IMR-90 (cell line): ENCODE results near the gene FAM89B. TPM values are rescaled to one million over a fixed set of nuclear protein-coding genes. Genes with fewer than 3 reads are reported as not detected.

Experiments
- ATAC-seq: fragments of 200-7000 bp; cut with Tn5 transposase; 2 replicates; pipeline ENCODE4 v1.9.1; 2020; ENCODE audit warnings: low read depth, mild to moderate bottlenecking, moderate library complexity
- BruUV-seq: library from RNA; stranded (reverse); fragments of 400-500 nt; replicated peaks from 2 replicates; lab custom pipeline; 2021; lab: Mats Ljungman, UMichigan
- CTCF ChIA-PET: fragments of 300-600 bp; formaldehyde crosslinking; extraction: SDS; loops from one replicate; lab custom pipeline; 2021; ENCODE audit warnings: antibody characterized with exemption; lab: Yijun Ruan, JAX
- POLR2A ChIA-PET: fragments of 300-600 bp; sonication (Branson Sonifier 250); formaldehyde crosslinking; loops from one replicate; lab custom pipeline; 2022; ENCODE audit warnings: antibody characterized with exemption; ENCODE audit not compliant: unreplicated experiment; lab: Charles Lee
- DNase-seq: peaks from one replicate; pipeline ENCODE4 v3.0.0; 2013
- H2AFZ ChIP-seq: replicated peaks from 2 replicates; pipeline ENCODE3; 2013; ENCODE audit warnings: low read length, mild to moderate bottlenecking; ENCODE audit not compliant: poor library complexity
- H2AK5ac ChIP-seq: 2 replicates; pipeline ENCODE4 v1.6.1; 2013; ENCODE audit warnings: low read depth, low read length, inconsistent platforms
- H2AK9ac ChIP-seq: replicated peaks from 2 replicates; pipeline ENCODE3; 2013; ENCODE audit warnings: mild to moderate bottlenecking, low read depth, low read length, moderate library complexity; ENCODE audit not compliant: poor library complexity
- H2BK120ac ChIP-seq: 2 replicates; pipeline ENCODE4 v1.6.1; 2013; ENCODE audit warnings: low read depth, low read length, inconsistent platforms
- H2BK15ac ChIP-seq: 3 replicates; pipeline ENCODE4 v1.6.1; 2013; ENCODE audit warnings: low read depth, low read length, inconsistent platforms
- H2BK20ac ChIP-seq: 2 replicates; pipeline ENCODE4 v1.6.1; 2013; ENCODE audit warnings: low read depth, mild to moderate bottlenecking, inconsistent platforms, low read length, moderate library complexity
- H2BK5ac ChIP-seq: 2 replicates; pipeline ENCODE4 v1.6.1; 2013; ENCODE audit warnings: mild to moderate bottlenecking, low read depth, low read length, inconsistent platforms; ENCODE audit not compliant: poor library complexity, severe bottlenecking
- H3K14ac ChIP-seq: replicated peaks from 2 replicates; pipeline ENCODE4 v1.6.1; 2013; ENCODE audit warnings: low read depth, low read length, inconsistent platforms
- H3K18ac ChIP-seq: 2 replicates; pipeline ENCODE4 v1.6.1; 2013; ENCODE audit warnings: low read depth, low read length, control low read depth
- H3K23ac ChIP-seq: 2 replicates; pipeline ENCODE4 v1.6.1; 2013; ENCODE audit warnings: low read depth, low read length, inconsistent platforms
- H3K27ac ChIP-seq: 2 replicates; pipeline ENCODE4 v1.5.1; 2013; ENCODE audit warnings: mild to moderate bottlenecking, control low read depth, low read length; ENCODE audit not compliant: insufficient read depth
- H3K27me3 ChIP-seq: 2 replicates; pipeline ENCODE4 v1.6.1; 2013; ENCODE audit warnings: low read length; ENCODE audit not compliant: control insufficient read depth, insufficient read depth
- H3K36me3 ChIP-seq: 2 replicates; pipeline ENCODE4 v1.6.1; 2013; ENCODE audit warnings: low read length, mixed read lengths; ENCODE audit not compliant: control insufficient read depth, insufficient read depth
- H3K4ac ChIP-seq: 2 replicates; pipeline ENCODE4 v1.6.1; 2013; ENCODE audit warnings: low read depth, low read length, inconsistent platforms
- H3K4me1 ChIP-seq: 2 replicates; pipeline ENCODE4 v1.6.1; 2013; ENCODE audit warnings: low read length, mixed read lengths; ENCODE audit not compliant: control insufficient read depth, insufficient read depth
- H3K4me2 ChIP-seq: 2 replicates; pipeline ENCODE4 v1.6.1; 2013; ENCODE audit warnings: low read depth, mild to moderate bottlenecking, control low read depth, low read length, moderate library complexity
- H3K4me3 ChIP-seq: 2 replicates; pipeline ENCODE4 v1.5.1; 2013; ENCODE audit warnings: low read depth, mild to moderate bottlenecking, control low read depth, low read length, moderate library complexity; ENCODE audit not compliant: insufficient read depth
- H3K56ac ChIP-seq: 2 replicates; pipeline ENCODE4 v1.6.1; 2013; ENCODE audit warnings: low read length, inconsistent platforms; ENCODE audit not compliant: insufficient read depth; ENCODE audit errors: extremely low read depth
- H3K79me1 ChIP-seq, 2 experiments: 2 replicates each; pipeline ENCODE4 v1.6.1; 2013; ENCODE audit warnings: low read length in 2 of 2, inconsistent platforms in 1 of 2, low read depth in 1 of 2
- H3K9ac ChIP-seq: 2 replicates; pipeline ENCODE4 v1.6.1; 2013; ENCODE audit warnings: low read depth, low read length, control low read depth
- H3K9me1 ChIP-seq: 2 replicates; pipeline ENCODE4 v1.6.1; 2013; ENCODE audit warnings: low read length, inconsistent platforms; ENCODE audit not compliant: insufficient read depth
- H3K9me3 ChIP-seq: 2 replicates; pipeline ENCODE4 v1.6.1; 2013; ENCODE audit warnings: low read length; ENCODE audit not compliant: control insufficient read depth, insufficient read depth
- H4K20me1 ChIP-seq: 2 replicates; pipeline ENCODE4 v1.6.1; 2013; ENCODE audit warnings: low read length, inconsistent platforms; ENCODE audit not compliant: insufficient read depth
- H4K5ac ChIP-seq: 2 replicates; pipeline ENCODE4 v1.6.1; 2013; ENCODE audit warnings: mild to moderate bottlenecking, low read depth, low read length, control low read depth
- H4K8ac ChIP-seq, 2 experiments: 2 replicates each; pipeline ENCODE4 v1.6.1; 2013; ENCODE audit warnings: low read depth in 2 of 2, low read length in 2 of 2, control low read depth in 1 of 2, inconsistent platforms in 1 of 2
- H4K91ac ChIP-seq: 2 replicates; pipeline ENCODE4 v1.6.1; 2013; ENCODE audit warnings: low read depth, low read length, inconsistent platforms; ENCODE audit not compliant: insufficient read depth
- CEBPB ChIP-seq: IDR thresholded peaks from 2 replicates; pipeline ENCODE4 v1.6.1; 2012; ENCODE audit warnings: low read depth, low read length, improper control_type of control experiment
- MAZ ChIP-seq: IDR thresholded peaks from 2 replicates; pipeline ENCODE4 v1.6.1; 2012; ENCODE audit warnings: low read depth, mild to moderate bottlenecking, low read length, improper control_type of control experiment, moderate library complexity, borderline replicate concordance
- NFE2L2 ChIP-seq: fragments of 150-350 bp; IDR thresholded peaks from 2 replicates; pipeline ENCODE4 v1.6.1; 2016; ENCODE audit warnings: low read depth, mild to moderate bottlenecking, low read length
- RFX5 ChIP-seq: IDR thresholded peaks from 2 replicates; pipeline ENCODE4 v1.8.0; 2012; ENCODE audit warnings: low read depth, mild to moderate bottlenecking, low read length, moderate library complexity
- SMC3 ChIP-seq: fragments of 150-350 bp; IDR thresholded peaks from 2 replicates; pipeline ENCODE4 v1.6.1; 2016; ENCODE audit warnings: low read depth, mild to moderate bottlenecking, antibody characterized with exemption, low read length, moderate library complexity
- WGBS, 2 experiments: methylation state at CpG; one replicate each; pipeline versions ENCODE4 v1.1.5 to v1.1.7; 2013; ENCODE audit warnings: missing lambda C conversion rate in 2 of 2; ENCODE audit not compliant: insufficient read length in 1 of 2; ENCODE audit errors: extremely low coverage in 2 of 2; 5-methylcytosine and 5-hydroxymethylcytosine counted together
- dilution Hi-C: fragments of 300-500 bp; cut with HindIII; formaldehyde crosslinking; loops from one replicate; pipeline ENCODE4 v1.14.3; 2018; ENCODE audit warnings: low sequenced_read_pairs; ENCODE audit not compliant: unreplicated experiment
- in situ Hi-C: fragments of 300-500 bp; cut with MboI; formaldehyde crosslinking; loops from 3 replicates; pipeline ENCODE4 v1.14.3; 2019; ENCODE audit warnings: low sequenced_read_pairs, inconsistent platforms, mixed read lengths
- intact Hi-C: fragments of 100-400 bp; cut with micrococcal nuclease; formaldehyde crosslinking; loops from 2 replicates; pipeline ENCODE4 v1.10.0; 2022
- polyA plus RNA-seq, 3 experiments: library from polyadenylated mRNA; depleted of rRNA; stranded (reverse); fragments of >200 nt; gene quantifications; 2 replicates each; pipeline ENCODE4 v1.2.3, GENCODE V29; 2012; ENCODE audit warnings: low replicate concordance in 1 of 3
- total RNA-seq: library from RNA; depleted of rRNA; stranded (reverse); fragments of >200 nt; gene quantifications from 2 replicates; pipeline ENCODE4 v1.2.3, GENCODE V29; 2012
- TF ChIP-seq, protein P1 (sequence below): fragments of 150-350 bp; IDR thresholded peaks from 2 replicates; pipeline ENCODE4 v1.6.1; 2017; ENCODE audit warnings: mild to moderate bottlenecking, antibody characterized with exemption, low read length, low read depth
- TF ChIP-seq, protein P2 (sequence below): fragments of 150-350 bp; IDR thresholded peaks from 2 replicates; pipeline ENCODE4 v1.6.1; 2016; ENCODE audit warnings: low read depth, mild to moderate bottlenecking, low read length, moderate library complexity, borderline replicate concordance

Gene FAM89B
- total and polyA plus RNA-seq, 2 of the 4 experiments (the other 2 are of a cell fraction) = 12.0 to 65.5 TPM

DNA sequence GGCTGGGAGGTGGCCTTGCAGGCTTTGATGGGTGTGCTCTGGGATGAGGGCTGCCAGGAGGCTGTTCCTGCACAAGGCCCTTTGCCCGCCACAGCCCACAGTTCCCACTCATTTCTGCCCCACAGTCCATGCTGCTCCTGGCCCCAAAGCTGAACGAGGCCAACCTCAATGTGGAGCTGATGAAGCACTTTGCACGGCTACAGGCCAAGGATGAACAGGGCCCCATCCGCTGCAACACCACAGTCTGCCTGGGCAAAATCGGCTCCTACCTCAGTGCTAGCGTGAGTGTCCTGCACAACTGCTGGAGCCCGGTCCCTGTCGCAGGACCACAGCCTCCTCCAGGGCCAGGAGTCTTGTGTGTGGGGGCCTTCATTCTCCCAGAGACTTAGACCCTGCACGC lies 37.2 kb upstream of the FAM89B start:
- H3K56ac ChIP-seq = no peak overlapping the region
- no peaks in the 10 kb centered on the region for H3K27me3 ChIP-seq
- TF ChIP-seq CEBPB (no peak), RFX5 (no peak), MAZ (no peak), SMC3 (no peak), NFE2L2 (no peak)
- TF ChIP-seq, protein P1, sequence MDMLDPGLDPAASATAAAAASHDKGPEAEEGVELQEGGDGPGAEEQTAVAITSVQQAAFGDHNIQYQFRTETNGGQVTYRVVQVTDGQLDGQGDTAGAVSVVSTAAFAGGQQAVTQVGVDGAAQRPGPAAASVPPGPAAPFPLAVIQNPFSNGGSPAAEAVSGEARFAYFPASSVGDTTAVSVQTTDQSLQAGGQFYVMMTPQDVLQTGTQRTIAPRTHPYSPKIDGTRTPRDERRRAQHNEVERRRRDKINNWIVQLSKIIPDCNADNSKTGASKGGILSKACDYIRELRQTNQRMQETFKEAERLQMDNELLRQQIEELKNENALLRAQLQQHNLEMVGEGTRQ = no peak
- TF ChIP-seq, protein P2, sequence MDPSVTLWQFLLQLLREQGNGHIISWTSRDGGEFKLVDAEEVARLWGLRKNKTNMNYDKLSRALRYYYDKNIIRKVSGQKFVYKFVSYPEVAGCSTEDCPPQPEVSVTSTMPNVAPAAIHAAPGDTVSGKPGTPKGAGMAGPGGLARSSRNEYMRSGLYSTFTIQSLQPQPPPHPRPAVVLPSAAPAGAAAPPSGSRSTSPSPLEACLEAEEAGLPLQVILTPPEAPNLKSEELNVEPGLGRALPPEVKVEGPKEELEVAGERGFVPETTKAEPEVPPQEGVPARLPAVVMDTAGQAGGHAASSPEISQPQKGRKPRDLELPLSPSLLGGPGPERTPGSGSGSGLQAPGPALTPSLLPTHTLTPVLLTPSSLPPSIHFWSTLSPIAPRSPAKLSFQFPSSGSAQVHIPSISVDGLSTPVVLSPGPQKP = no peak
- no peak overlapping the region for H2AK9ac ChIP-seq
- H3K9me3 ChIP-seq = no peaks in the 10 kb centered on the region
- no peak overlapping the region for H3K4ac ChIP-seq
- H4K91ac ChIP-seq = no peak overlapping the region
- H3K23ac ChIP-seq = no peak overlapping the region
- WGBS, 2 experiments = 89% methylated on average over 3 of the region's 9 CpGs; no CpG with 5 or more reads in 1 of the 2 experiments
- H2BK15ac ChIP-seq = no peak overlapping the region
- DNase-seq (no peak), ATAC-seq (no peak)
- H3K36me3 ChIP-seq = peaks cover 77% of the 10 kb centered on the region
- intact Hi-C loops (no loop called here), in situ Hi-C loops (no loop called here), dilution Hi-C loops (no loop called here)
- H3K4me2 ChIP-seq = no peak overlapping the region
- no peak overlapping the region for H4K5ac ChIP-seq
- POLR2A ChIA-PET = no interaction called here
- H3K79me1 ChIP-seq = peaks cover 11 to 44% of the 10 kb centered on the region in 2 experiments
- H2BK120ac ChIP-seq = no peak overlapping the region
- H3K27ac ChIP-seq = no peak overlapping the region
- 0 out of 2 replicates have a peak, but pooled peaks cover 8% of the 10 kb centered on the region for H3K9me1 ChIP-seq
- H2AFZ ChIP-seq = no peak overlapping the region
- H2BK5ac ChIP-seq = no peak overlapping the region
- no peak overlapping the region for H4K8ac ChIP-seq
- H4K20me1 ChIP-seq = peaks cover 33% of the 10 kb centered on the region
- BruUV-seq = no TSS peak
- no peaks in the 10 kb centered on the region for H3K4me1 ChIP-seq
- H3K9ac ChIP-seq = no peak overlapping the region
- H2BK20ac ChIP-seq = no peak overlapping the region
- no peak overlapping the region for H3K18ac ChIP-seq
- H3K4me3 ChIP-seq = no peak overlapping the region
- CTCF ChIA-PET = no interaction called here
- no peak overlapping the region for H3K14ac ChIP-seq
- H2AK5ac ChIP-seq = no peak overlapping the region
